PC-3 (cell line): Measurements from ENCODE around the gene ATP8A1. TPM values are rescaled to one million over a fixed set of nuclear protein-coding genes. Genes with fewer than 3 reads are reported as not detected.

Experiments used
- ATAC-seq: fragments of 200-7000 bp; cut with Tn5 transposase; 2 replicates; pipeline ENCODE4 v1.9.1; 2020; ENCODE audit warnings: mild to moderate bottlenecking, moderate library complexity
- BruUV-seq: library from RNA; stranded (reverse); fragments of 400-500 nt; replicated peaks from 2 replicates; lab custom pipeline; 2021; lab: Mats Ljungman, UMichigan
- CTCF ChIA-PET: fragments of 300-600 bp; sonication (Branson Sonifier 250); formaldehyde crosslinking; loops from one replicate; lab custom pipeline; 2022; ENCODE audit warnings: antibody characterized with exemption; lab: Charles Lee
- POLR2A ChIA-PET: fragments of 300-600 bp; sonication (Branson Sonifier 250); formaldehyde crosslinking; loops from one replicate; lab custom pipeline; 2022; ENCODE audit warnings: antibody characterized with exemption; ENCODE audit not compliant: unreplicated experiment; lab: Charles Lee
- DNase-seq: peaks from one replicate; pipeline ENCODE4 v3.0.0-alpha.2; 2015
- H2AFZ ChIP-seq: fragments of 300-600 bp; sonication (generic); 2 replicates; pipeline ENCODE4 v1.6.0; 2016; ENCODE audit warnings: antibody characterized with exemption, low read length
- H3F3A ChIP-seq: fragments of 300-600 bp; sonication (generic); one replicate; pipeline ENCODE4 v1.6.0; 2017; ENCODE audit warnings: antibody characterized with exemption, low read length, control low read depth, mild to moderate bottlenecking; ENCODE audit not compliant: unreplicated experiment
- H3K27ac ChIP-seq: fragments of 300-600 bp; sonication (generic); 2 replicates; pipeline ENCODE4 v1.5.1; 2016; ENCODE audit warnings: mild to moderate bottlenecking, low read length
- H3K27me3 ChIP-seq: fragments of 300-600 bp; sonication (generic); 2 replicates; pipeline ENCODE4 v1.6.1; 2016; ENCODE audit warnings: low read length, mixed read lengths
- H3K36me3 ChIP-seq: fragments of 300-600 bp; sonication (generic); 2 replicates; pipeline ENCODE4 v1.6.1; 2016; ENCODE audit warnings: low read depth, mixed run types, low read length, mixed read lengths
- H3K4me1 ChIP-seq: fragments of 300-600 bp; sonication (generic); 2 replicates; pipeline ENCODE4 v1.5.1; 2016; ENCODE audit warnings: low read length; ENCODE audit not compliant: insufficient read depth
- H3K4me2 ChIP-seq: fragments of 300-600 bp; sonication (generic); 2 replicates; pipeline ENCODE4 v1.6.0; 2016; ENCODE audit warnings: low read length
- H3K4me3 ChIP-seq: fragments of 300-600 bp; sonication (generic); 2 replicates; pipeline ENCODE4 v1.5.1; 2016; ENCODE audit warnings: mild to moderate bottlenecking, low read length, mixed read lengths
- H3K79me2 ChIP-seq: fragments of 300-600 bp; sonication (generic); 2 replicates; pipeline ENCODE4 v1.6.1; 2017; ENCODE audit warnings: low read length, mixed read lengths
- H3K9ac ChIP-seq: fragments of 300-600 bp; sonication (generic); 2 replicates; pipeline ENCODE4 v1.6.0; 2016; ENCODE audit warnings: mild to moderate bottlenecking, low read length
- H3K9me2 ChIP-seq: fragments of 300-600 bp; sonication (generic); replicated peaks from 2 replicates; pipeline ENCODE4 v1.6.1; 2016; ENCODE audit warnings: mixed run types, low read length, mixed read lengths
- H3K9me3 ChIP-seq: fragments of 300-600 bp; sonication (generic); 2 replicates; pipeline ENCODE4 v1.6.1; 2016; ENCODE audit warnings: low read length, mixed read lengths
- H4K20me1 ChIP-seq: fragments of 300-600 bp; sonication (generic); 2 replicates; pipeline ENCODE4 v1.6.1; 2016; ENCODE audit warnings: low read length, mixed read lengths
- EZH2 ChIP-seq: fragments of 300-600 bp; sonication (generic); IDR thresholded peaks from one replicate; pipeline ENCODE4 v1.6.1; 2017; ENCODE audit warnings: antibody characterized with exemption, mild to moderate bottlenecking, low read length; ENCODE audit not compliant: unreplicated experiment
- EZH2phosphoT487 ChIP-seq: fragments of 300-600 bp; sonication (generic); IDR thresholded peaks from 2 replicates; pipeline ENCODE4 v1.6.1; 2018; ENCODE audit warnings: mild to moderate bottlenecking, antibody characterized with exemption, low read length, borderline replicate concordance
- intact Hi-C: fragments of 100-400 bp; cut with micrococcal nuclease; formaldehyde crosslinking; loops from 2 replicates; pipeline ENCODE4 v1.9.0; 2023
- total RNA-seq: library from RNA; depleted of rRNA; stranded (reverse); fragments of >200 nt; gene quantifications from 2 replicates; pipeline ENCODE4 v1.2.3, GENCODE V29; 2014
- TF ChIP-seq, protein P1 (sequence below): fragments of 300-600 bp; sonication (generic); conservative IDR thresholded peaks from 2 replicates; pipeline ENCODE4 v1.5.1; 2017; ENCODE audit warnings: antibody characterized with exemption, low read depth, mild to moderate bottlenecking, low read length

ATP8A1 gene
- total RNA-seq, 1 experiment from 2014 or later: 3.9 TPM

GRCh38 chr4:42640613-42641012 lies 16.3 kb downstream of the ATP8A1 start:
- no TSS peak for BruUV-seq
- Histone ChIP-seq H3K9me3 (no peaks in the 10 kb centered on the region), H3K36me3 (no peaks in the 10 kb centered on the region), H3F3A (no peaks in the 10 kb centered on the region), H3K79me2 (no peaks in the 10 kb centered on the region), H3K4me1 (peaks cover 7% of the 10 kb centered on the region; the same call in 1 of the 2 replicates), H3K27ac (no peak overlapping the region), H4K20me1 (no peaks in the 10 kb centered on the region), H3K4me2 (no peak overlapping the region), H3K4me3 (no peak overlapping the region), H2AFZ (no peak overlapping the region), H3K9me2 (no peaks in the 10 kb centered on the region), H3K9ac (no peak overlapping the region), H3K27me3 (no peaks in the 10 kb centered on the region)
- no peak for DNase-seq
- TF ChIP-seq EZH2: no peak
- no peak for TF ChIP-seq EZH2phosphoT487
- TF ChIP-seq, protein P1, sequence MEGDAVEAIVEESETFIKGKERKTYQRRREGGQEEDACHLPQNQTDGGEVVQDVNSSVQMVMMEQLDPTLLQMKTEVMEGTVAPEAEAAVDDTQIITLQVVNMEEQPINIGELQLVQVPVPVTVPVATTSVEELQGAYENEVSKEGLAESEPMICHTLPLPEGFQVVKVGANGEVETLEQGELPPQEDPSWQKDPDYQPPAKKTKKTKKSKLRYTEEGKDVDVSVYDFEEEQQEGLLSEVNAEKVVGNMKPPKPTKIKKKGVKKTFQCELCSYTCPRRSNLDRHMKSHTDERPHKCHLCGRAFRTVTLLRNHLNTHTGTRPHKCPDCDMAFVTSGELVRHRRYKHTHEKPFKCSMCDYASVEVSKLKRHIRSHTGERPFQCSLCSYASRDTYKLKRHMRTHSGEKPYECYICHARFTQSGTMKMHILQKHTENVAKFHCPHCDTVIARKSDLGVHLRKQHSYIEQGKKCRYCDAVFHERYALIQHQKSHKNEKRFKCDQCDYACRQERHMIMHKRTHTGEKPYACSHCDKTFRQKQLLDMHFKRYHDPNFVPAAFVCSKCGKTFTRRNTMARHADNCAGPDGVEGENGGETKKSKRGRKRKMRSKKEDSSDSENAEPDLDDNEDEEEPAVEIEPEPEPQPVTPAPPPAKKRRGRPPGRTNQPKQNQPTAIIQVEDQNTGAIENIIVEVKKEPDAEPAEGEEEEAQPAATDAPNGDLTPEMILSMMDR: no peak
- intact Hi-C loops: no loop called here
- no peak for ATAC-seq
- POLR2A ChIA-PET: no interaction called here
- CTCF ChIA-PET: no interaction called here

DNA sequence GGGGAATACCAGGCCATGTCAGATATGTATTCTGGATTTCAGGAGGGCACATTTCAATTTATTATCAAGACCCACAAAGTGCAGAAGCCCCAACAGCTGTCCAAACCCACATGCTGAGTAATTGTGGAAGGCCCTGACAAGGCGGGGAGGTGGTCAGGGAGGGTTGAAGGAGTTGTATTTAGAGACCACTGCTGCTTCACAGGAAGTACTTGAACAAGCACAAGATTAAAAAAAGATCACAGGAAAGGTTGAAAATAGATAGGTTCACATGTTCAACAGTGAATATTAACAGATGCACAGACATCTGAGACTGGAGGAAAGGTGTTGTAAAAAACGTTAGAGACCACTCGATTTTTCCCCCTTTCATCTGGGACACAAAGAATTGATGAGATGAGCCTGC lies 17.9 kb downstream of the ATP8A1 start:
- intact Hi-C loops: no loop called here
- no peaks in the 10 kb centered on the region for H3K79me2 ChIP-seq
- H3K4me1 ChIP-seq: peaks cover 7% of the 10 kb centered on the region; the same call in 1 of the 2 replicates
- ChIA-PET POLR2A (no interaction called here), CTCF (no interaction called here)
- no peak overlapping the region for H3K27ac ChIP-seq
- no peaks in the 10 kb centered on the region for H3F3A ChIP-seq
- no peak overlapping the region for H3K4me2 ChIP-seq
- no peak overlapping the region for H3K9ac ChIP-seq
- no peaks in the 10 kb centered on the region for H3K9me3 ChIP-seq
- H3K36me3 ChIP-seq: no peaks in the 10 kb centered on the region
- no peak overlapping the region for H2AFZ ChIP-seq
- no peaks in the 10 kb centered on the region for H3K27me3 ChIP-seq
- TF ChIP-seq, protein P1: no peak
- no TSS peak for BruUV-seq
- DNase-seq (no peak), ATAC-seq (no peak)
- H3K4me3 ChIP-seq: no peak overlapping the region
- no peaks in the 10 kb centered on the region for H4K20me1 ChIP-seq
- no peaks in the 10 kb centered on the region for H3K9me2 ChIP-seq

DNA sequence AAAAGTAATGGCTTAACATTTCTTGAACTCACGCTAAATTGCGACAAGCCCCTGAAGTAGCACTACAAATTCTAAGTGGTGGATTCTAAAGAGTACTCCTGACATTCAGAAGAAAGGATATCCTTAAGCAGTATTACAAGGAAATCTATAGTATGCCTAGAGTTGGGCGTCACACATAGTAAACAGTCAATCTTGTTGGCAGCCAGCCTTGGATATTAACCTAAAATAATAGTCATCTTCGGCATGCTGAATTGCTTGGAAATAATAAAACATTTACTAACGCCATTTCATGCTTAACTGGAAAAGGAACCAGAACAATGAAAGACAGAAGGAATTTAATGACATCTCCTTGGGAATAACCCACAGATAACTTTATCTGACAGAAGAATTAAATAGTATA lies 18.6 kb downstream of the ATP8A1 start:
- no peak overlapping the region for H2AFZ ChIP-seq
- no peaks in the 10 kb centered on the region for H3K36me3 ChIP-seq
- peaks cover 7% of the 10 kb centered on the region; the same call in 1 of the 2 replicates for H3K4me1 ChIP-seq
- TF ChIP-seq EZH2: no peak
- no peak for TF ChIP-seq EZH2phosphoT487
- TF ChIP-seq, protein P1: no peak
- no peaks in the 10 kb centered on the region for H3K79me2 ChIP-seq
- ChIA-PET CTCF (no interaction called here), POLR2A (no interaction called here)
- no peaks in the 10 kb centered on the region for H3F3A ChIP-seq
- no peaks in the 10 kb centered on the region for H3K9me2 ChIP-seq
- H3K9me3 ChIP-seq: no peaks in the 10 kb centered on the region
- no peak overlapping the region for H3K27ac ChIP-seq
- ATAC-seq (no peak), DNase-seq (peak; percentile 9)
- no peaks in the 10 kb centered on the region for H3K27me3 ChIP-seq
- no TSS peak for BruUV-seq
- intact Hi-C loops: no loop called here
- no peak overlapping the region for H3K4me3 ChIP-seq
- H4K20me1 ChIP-seq: no peaks in the 10 kb centered on the region
- H3K4me2 ChIP-seq: no peak overlapping the region
- H3K9ac ChIP-seq: no peak overlapping the region
